IMR-90 (cell line): ENCODE results near the gene BTBD9. TPM values are rescaled to one million over a fixed set of nuclear protein-coding genes. Genes with fewer than 3 reads are reported as not detected.

ENCODE experiments used
- ATAC-seq: fragments of 200-7000 bp; cut with Tn5 transposase; 2 replicates; pipeline ENCODE4 v1.9.1; 2020; ENCODE audit warnings: low read depth, mild to moderate bottlenecking, moderate library complexity
- BruUV-seq: library from RNA; stranded (reverse); fragments of 400-500 nt; replicated peaks from 2 replicates; lab custom pipeline; 2021; lab: Mats Ljungman, UMichigan
- CTCF ChIA-PET: fragments of 300-600 bp; formaldehyde crosslinking; extraction: SDS; loops from one replicate; lab custom pipeline; 2021; ENCODE audit warnings: antibody characterized with exemption; lab: Yijun Ruan, JAX
- POLR2A ChIA-PET: fragments of 300-600 bp; sonication (Branson Sonifier 250); formaldehyde crosslinking; loops from one replicate; lab custom pipeline; 2022; ENCODE audit warnings: antibody characterized with exemption; ENCODE audit not compliant: unreplicated experiment; lab: Charles Lee
- DNase-seq: peaks from one replicate; pipeline ENCODE4 v3.0.0; 2013
- H2AFZ ChIP-seq: replicated peaks from 2 replicates; pipeline ENCODE3; 2013; ENCODE audit warnings: low read length, mild to moderate bottlenecking; ENCODE audit not compliant: poor library complexity
- H2AK5ac ChIP-seq: 2 replicates; pipeline ENCODE4 v1.6.1; 2013; ENCODE audit warnings: low read depth, low read length, inconsistent platforms
- H2AK9ac ChIP-seq: replicated peaks from 2 replicates; pipeline ENCODE3; 2013; ENCODE audit warnings: mild to moderate bottlenecking, low read depth, low read length, moderate library complexity; ENCODE audit not compliant: poor library complexity
- H2BK120ac ChIP-seq: 2 replicates; pipeline ENCODE4 v1.6.1; 2013; ENCODE audit warnings: low read depth, low read length, inconsistent platforms
- H2BK15ac ChIP-seq: 3 replicates; pipeline ENCODE4 v1.6.1; 2013; ENCODE audit warnings: low read depth, low read length, inconsistent platforms
- H2BK20ac ChIP-seq: 2 replicates; pipeline ENCODE4 v1.6.1; 2013; ENCODE audit warnings: low read depth, mild to moderate bottlenecking, inconsistent platforms, low read length, moderate library complexity
- H2BK5ac ChIP-seq: 2 replicates; pipeline ENCODE4 v1.6.1; 2013; ENCODE audit warnings: mild to moderate bottlenecking, low read depth, low read length, inconsistent platforms; ENCODE audit not compliant: poor library complexity, severe bottlenecking
- H3K14ac ChIP-seq: replicated peaks from 2 replicates; pipeline ENCODE4 v1.6.1; 2013; ENCODE audit warnings: low read depth, low read length, inconsistent platforms
- H3K18ac ChIP-seq: 2 replicates; pipeline ENCODE4 v1.6.1; 2013; ENCODE audit warnings: low read depth, low read length, control low read depth
- H3K23ac ChIP-seq: 2 replicates; pipeline ENCODE4 v1.6.1; 2013; ENCODE audit warnings: low read depth, low read length, inconsistent platforms
- H3K27ac ChIP-seq: 2 replicates; pipeline ENCODE4 v1.5.1; 2013; ENCODE audit warnings: mild to moderate bottlenecking, control low read depth, low read length; ENCODE audit not compliant: insufficient read depth
- H3K27me3 ChIP-seq: 2 replicates; pipeline ENCODE4 v1.6.1; 2013; ENCODE audit warnings: low read length; ENCODE audit not compliant: control insufficient read depth, insufficient read depth
- H3K36me3 ChIP-seq: 2 replicates; pipeline ENCODE4 v1.6.1; 2013; ENCODE audit warnings: low read length, mixed read lengths; ENCODE audit not compliant: control insufficient read depth, insufficient read depth
- H3K4ac ChIP-seq: 2 replicates; pipeline ENCODE4 v1.6.1; 2013; ENCODE audit warnings: low read depth, low read length, inconsistent platforms
- H3K4me1 ChIP-seq: 2 replicates; pipeline ENCODE4 v1.6.1; 2013; ENCODE audit warnings: low read length, mixed read lengths; ENCODE audit not compliant: control insufficient read depth, insufficient read depth
- H3K4me2 ChIP-seq: 2 replicates; pipeline ENCODE4 v1.6.1; 2013; ENCODE audit warnings: low read depth, mild to moderate bottlenecking, control low read depth, low read length, moderate library complexity
- H3K4me3 ChIP-seq: 2 replicates; pipeline ENCODE4 v1.5.1; 2013; ENCODE audit warnings: low read depth, mild to moderate bottlenecking, control low read depth, low read length, moderate library complexity; ENCODE audit not compliant: insufficient read depth
- H3K56ac ChIP-seq: 2 replicates; pipeline ENCODE4 v1.6.1; 2013; ENCODE audit warnings: low read length, inconsistent platforms; ENCODE audit not compliant: insufficient read depth; ENCODE audit errors: extremely low read depth
- H3K79me1 ChIP-seq, 2 experiments: 2 replicates each; pipeline ENCODE4 v1.6.1; 2013; ENCODE audit warnings: low read length in 2 of 2, inconsistent platforms in 1 of 2, low read depth in 1 of 2
- H3K9ac ChIP-seq: 2 replicates; pipeline ENCODE4 v1.6.1; 2013; ENCODE audit warnings: low read depth, low read length, control low read depth
- H3K9me1 ChIP-seq: 2 replicates; pipeline ENCODE4 v1.6.1; 2013; ENCODE audit warnings: low read length, inconsistent platforms; ENCODE audit not compliant: insufficient read depth
- H3K9me3 ChIP-seq: 2 replicates; pipeline ENCODE4 v1.6.1; 2013; ENCODE audit warnings: low read length; ENCODE audit not compliant: control insufficient read depth, insufficient read depth
- H4K20me1 ChIP-seq: 2 replicates; pipeline ENCODE4 v1.6.1; 2013; ENCODE audit warnings: low read length, inconsistent platforms; ENCODE audit not compliant: insufficient read depth
- H4K5ac ChIP-seq: 2 replicates; pipeline ENCODE4 v1.6.1; 2013; ENCODE audit warnings: mild to moderate bottlenecking, low read depth, low read length, control low read depth
- H4K8ac ChIP-seq, 2 experiments: 2 replicates each; pipeline ENCODE4 v1.6.1; 2013; ENCODE audit warnings: low read depth in 2 of 2, low read length in 2 of 2, control low read depth in 1 of 2, inconsistent platforms in 1 of 2
- H4K91ac ChIP-seq: 2 replicates; pipeline ENCODE4 v1.6.1; 2013; ENCODE audit warnings: low read depth, low read length, inconsistent platforms; ENCODE audit not compliant: insufficient read depth
- BHLHE40 ChIP-seq: fragments of 150-350 bp; IDR thresholded peaks from 2 replicates; pipeline ENCODE4 v1.6.1; 2016; ENCODE audit warnings: mild to moderate bottlenecking, low read depth, low read length
- CEBPB ChIP-seq: IDR thresholded peaks from 2 replicates; pipeline ENCODE4 v1.6.1; 2012; ENCODE audit warnings: low read depth, low read length, improper control_type of control experiment
- CHD1 ChIP-seq: IDR thresholded peaks from 2 replicates; pipeline ENCODE4 v1.6.1; 2012; ENCODE audit warnings: low read depth, low read length, improper control_type of control experiment
- ELK1 ChIP-seq: fragments of 150-350 bp; IDR thresholded peaks from 2 replicates; pipeline ENCODE4 v1.6.1; 2016; ENCODE audit warnings: low read depth, mild to moderate bottlenecking, low read length, moderate library complexity, borderline replicate concordance
- MAFK ChIP-seq: IDR thresholded peaks from 2 replicates; pipeline ENCODE4 v1.6.1; 2012; ENCODE audit warnings: low read depth, low read length, improper control_type of control experiment
- MAZ ChIP-seq: IDR thresholded peaks from 2 replicates; pipeline ENCODE4 v1.6.1; 2012; ENCODE audit warnings: low read depth, mild to moderate bottlenecking, low read length, improper control_type of control experiment, moderate library complexity, borderline replicate concordance
- MXI1 ChIP-seq: IDR thresholded peaks from 2 replicates; pipeline ENCODE4 v1.6.1; 2012; ENCODE audit warnings: low read depth, mild to moderate bottlenecking, low read length, moderate library complexity, borderline replicate concordance
- NFE2L2 ChIP-seq: fragments of 150-350 bp; IDR thresholded peaks from 2 replicates; pipeline ENCODE4 v1.6.1; 2016; ENCODE audit warnings: low read depth, mild to moderate bottlenecking, low read length
- POLR2A ChIP-seq: IDR thresholded peaks from 2 replicates; pipeline ENCODE4 v1.6.1; 2012; ENCODE audit warnings: mild to moderate bottlenecking, low read depth, low read length
- RAD21 ChIP-seq: IDR thresholded peaks from 2 replicates; pipeline ENCODE4 v1.6.1; 2012; ENCODE audit warnings: low read length, improper control_type of control experiment
- RCOR1 ChIP-seq: IDR thresholded peaks from 2 replicates; pipeline ENCODE4 v1.6.1; 2012; ENCODE audit warnings: mild to moderate bottlenecking, low read length, improper control_type of control experiment; ENCODE audit not compliant: insufficient replicate concordance
- SMC3 ChIP-seq: fragments of 150-350 bp; IDR thresholded peaks from 2 replicates; pipeline ENCODE4 v1.6.1; 2016; ENCODE audit warnings: low read depth, mild to moderate bottlenecking, antibody characterized with exemption, low read length, moderate library complexity
- WGBS, 2 experiments: methylation state at CpG; one replicate each; pipeline versions ENCODE4 v1.1.5 to v1.1.7; 2013; ENCODE audit warnings: missing lambda C conversion rate in 2 of 2; ENCODE audit not compliant: insufficient read length in 1 of 2; ENCODE audit errors: extremely low coverage in 2 of 2; 5-methylcytosine and 5-hydroxymethylcytosine counted together
- dilution Hi-C: fragments of 300-500 bp; cut with HindIII; formaldehyde crosslinking; loops from one replicate; pipeline ENCODE4 v1.14.3; 2018; ENCODE audit warnings: low sequenced_read_pairs; ENCODE audit not compliant: unreplicated experiment
- in situ Hi-C: fragments of 300-500 bp; cut with MboI; formaldehyde crosslinking; loops from 3 replicates; pipeline ENCODE4 v1.14.3; 2019; ENCODE audit warnings: low sequenced_read_pairs, inconsistent platforms, mixed read lengths
- intact Hi-C: fragments of 100-400 bp; cut with micrococcal nuclease; formaldehyde crosslinking; loops from 2 replicates; pipeline ENCODE4 v1.10.0; 2022
- polyA plus RNA-seq, 3 experiments: library from polyadenylated mRNA; depleted of rRNA; stranded (reverse); fragments of >200 nt; gene quantifications; 2 replicates each; pipeline ENCODE4 v1.2.3, GENCODE V29; 2012; ENCODE audit warnings: low replicate concordance in 1 of 3
- total RNA-seq: library from RNA; depleted of rRNA; stranded (reverse); fragments of >200 nt; gene quantifications from 2 replicates; pipeline ENCODE4 v1.2.3, GENCODE V29; 2012

BTBD9 gene
- total and polyA plus RNA-seq, 2 of the 4 experiments (the other 2 are of a cell fraction): 4.1 to 22.0 TPM

DNA sequence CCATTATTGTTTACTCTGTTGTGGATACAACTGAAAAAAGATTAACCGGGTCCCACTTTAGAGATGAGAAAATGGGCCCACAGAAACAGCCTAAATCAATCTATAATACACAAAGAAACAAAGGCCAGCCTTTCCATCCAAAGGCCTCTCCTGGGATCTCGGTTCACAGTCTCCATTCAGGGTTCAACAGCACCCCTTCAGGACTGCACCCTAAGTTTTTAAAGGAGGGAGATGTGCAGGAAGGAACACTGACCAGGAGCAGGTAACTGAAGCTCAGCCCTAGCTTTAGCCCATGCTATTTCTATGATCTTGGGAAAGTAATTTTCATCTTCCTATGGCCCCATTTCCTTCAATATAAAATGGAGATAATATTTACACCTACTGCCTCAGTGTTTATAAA, 147.7 kb downstream of the BTBD9 start:
- H3K79me1 ChIP-seq: no peaks in the 10 kb centered on the region; a peak in 1 of 4 replicates
- no peak overlapping the region for H3K27ac ChIP-seq
- no peak overlapping the region for H2BK15ac ChIP-seq
- TF ChIP-seq SMC3: no peak
- TF ChIP-seq RCOR1: no peak
- TF ChIP-seq RAD21: no peak
- TF ChIP-seq CEBPB: no peak
- no peak for TF ChIP-seq POLR2A
- TF ChIP-seq ELK1: no peak
- TF ChIP-seq CHD1: no peak
- no peak for TF ChIP-seq NFE2L2
- TF ChIP-seq MXI1: no peak
- TF ChIP-seq MAZ: no peak
- no peak for TF ChIP-seq MAFK
- no peak for TF ChIP-seq BHLHE40
- no peak overlapping the region for H3K18ac ChIP-seq
- no peak overlapping the region for H2AK5ac ChIP-seq
- no peak for DNase-seq
- H3K4me3 ChIP-seq: no peak overlapping the region
- in situ Hi-C loops (loop anchor here (5.0 kb wide), 2 partner anchors 455 to 785 kb away; no protein-coding TSS in a partner anchor), intact Hi-C loops (loop anchor here (5.0 kb wide), 3 partner anchors 335 to 1010 kb away; no protein-coding TSS in a partner anchor), dilution Hi-C loops (no loop called here)
- H3K23ac ChIP-seq: no peak overlapping the region
- H2AFZ ChIP-seq: no peak overlapping the region
- no CpG with 5 or more reads among the region's 2 CpGs for WGBS, 2 experiments
- no peak overlapping the region for H4K5ac ChIP-seq
- no peaks in the 10 kb centered on the region for H3K27me3 ChIP-seq
- no peaks in the 10 kb centered on the region for H4K20me1 ChIP-seq
- no peak overlapping the region for H3K14ac ChIP-seq
- no peaks in the 10 kb centered on the region for H3K4me1 ChIP-seq
- H3K36me3 ChIP-seq: no peaks in the 10 kb centered on the region
- H3K9me1 ChIP-seq: no peaks in the 10 kb centered on the region
- no peak overlapping the region for H4K8ac ChIP-seq
- H3K4ac ChIP-seq: no peak overlapping the region
- H2BK120ac ChIP-seq: no peak overlapping the region
- no peak for ATAC-seq
- H2AK9ac ChIP-seq: no peak overlapping the region
- H3K9me3 ChIP-seq: no peaks in the 10 kb centered on the region
- POLR2A ChIA-PET: no interaction called here
- no peak overlapping the region for H2BK5ac ChIP-seq
- H3K9ac ChIP-seq: no peak overlapping the region
- CTCF ChIA-PET: interaction anchor here (0.7 to 0.8 kb wide), 2 partner anchors 304 to 1124 kb away, joined by 3 read pairs; no protein-coding TSS in a partner anchor
- no peak overlapping the region for H2BK20ac ChIP-seq
- BruUV-seq: no TSS peak
- H4K91ac ChIP-seq: no peak overlapping the region
- H3K4me2 ChIP-seq: no peak overlapping the region
- H3K56ac ChIP-seq: no peak overlapping the region
